CD4-positive, alpha-beta T cell (primary cell): ENCODE data around the gene EFHC2. TPM values are rescaled to one million over a fixed set of nuclear protein-coding genes. Genes with fewer than 3 reads are reported as not detected.

Experiments
- ATAC-seq: fragments of 200-7000 bp; cut with Tn5 transposase; one replicate; pipeline ENCODE4 v1.10.0; 2022; ENCODE audit warnings: mild to moderate bottlenecking; ENCODE audit not compliant: poor library complexity
- CTCF ChIA-PET: fragments of 350-600 bp; sonication (Branson Sonifier 250); formaldehyde crosslinking; loops from one replicate; lab custom pipeline; 2021; ENCODE audit warnings: antibody characterized with exemption, inconsistent platforms; lab: Charles Lee
- POLR2A ChIA-PET: fragments of 350-600 bp; sonication (Branson Sonifier 250); formaldehyde crosslinking; loops from one replicate; lab custom pipeline; 2021; ENCODE audit warnings: antibody characterized with exemption, inconsistent platforms; lab: Charles Lee
- DNase-seq, 14 experiments: peaks; one replicate each; pipeline ENCODE4 v3.0.0-alpha.2; 2013 to 2020; ENCODE audit warnings: mixed read lengths in 2 of 14
- H3K27ac ChIP-seq, 2 donors: one replicate each; pipeline versions ENCODE4 v1.5.1 to v1.7.0; 2013; ENCODE audit warnings: low read length in 2 of 2, low read depth in 1 of 2, mild to moderate bottlenecking in 1 of 2
- H3K27me3 ChIP-seq, 2 experiments: 1 replicate in 1 of 2; 2 replicates in 1 of 2; pipeline versions ENCODE4 v1.6.1 to v1.7.0; 2013; ENCODE audit warnings: low read length in 2 of 2, control low read depth in 1 of 2, mild to moderate bottlenecking in 1 of 2, moderate library complexity in 1 of 2; ENCODE audit not compliant: insufficient read depth in 2 of 2, control insufficient read depth in 1 of 2
- H3K36me3 ChIP-seq: one replicate; pipeline ENCODE4 v1.6.1; 2013; ENCODE audit warnings: low read length, control low read depth; ENCODE audit not compliant: insufficient read depth
- H3K4me1 ChIP-seq: one replicate; pipeline ENCODE4 v1.6.1; 2013; ENCODE audit warnings: low read length, control low read depth; ENCODE audit not compliant: insufficient read depth
- H3K4me3 ChIP-seq: one replicate; pipeline ENCODE4 v1.5.1; 2013; ENCODE audit warnings: mild to moderate bottlenecking, low read length, moderate library complexity
- H3K9me3 ChIP-seq, 2 experiments: 1 replicate in 1 of 2; 2 replicates in 1 of 2; pipeline versions ENCODE4 v1.6.1 to v1.7.0; 2013; ENCODE audit warnings: low read length in 2 of 2, mild to moderate bottlenecking in 2 of 2, control low read depth in 1 of 2, moderate library complexity in 1 of 2; ENCODE audit not compliant: control insufficient read depth in 1 of 2, insufficient read depth in 1 of 2
- H3K27ac Mint-ChIP-seq: one replicate; pipeline ENCODE4 v1.8.0; 2020; ENCODE audit warnings: mixed read lengths
- H3K27me3 Mint-ChIP-seq: one replicate; pipeline ENCODE4 v1.8.0; 2021; ENCODE audit warnings: mixed read lengths
- H3K36me3 Mint-ChIP-seq: one replicate; pipeline ENCODE4 v1.8.0; 2021; ENCODE audit warnings: low read depth, mixed read lengths
- H3K4me1 Mint-ChIP-seq: one replicate; pipeline ENCODE4 v1.8.0; 2021; ENCODE audit warnings: low read depth, mixed read lengths
- H3K4me3 Mint-ChIP-seq: one replicate; pipeline ENCODE4 v1.8.0; 2020; ENCODE audit warnings: mild to moderate bottlenecking, mixed read lengths
- H3K9me3 Mint-ChIP-seq: one replicate; pipeline ENCODE4 v1.8.0; 2020; ENCODE audit warnings: mixed read lengths
- CTCF ChIP-seq: fragments of 200-600 bp; IDR thresholded peaks from one replicate; pipeline ENCODE4 v1.8.0; 2022; ENCODE audit warnings: antibody characterized with exemption, mild to moderate bottlenecking
- intact Hi-C, 2 experiments: fragments of 100-400 bp; cut with DNase I in 1 of 2; cut with micrococcal nuclease in 1 of 2; formaldehyde crosslinking; loops; one replicate each; pipeline versions ENCODE4 v1.15.1 to v1.9.0; 2023 to 2025; cut with DNase I, micrococcal nuclease
- total RNA-seq, 174 experiments: library from RNA in 2 of 174; stranded (reverse) in 2 of 174; gene quantifications; one replicate each; pipeline ENCODE4 v1.2.3 and lab custom pipeline; 2021 to 2026

The EFHC2 gene
- total RNA-seq, 2 experiments from 2014 or later = 2.7 to 3.0 TPM

- no peaks in the 10 kb centered on the region for H3K27me3 ChIP-seq
- H3K9me3 ChIP-seq = no peaks in the 10 kb centered on the region
- Mint-ChIP-seq H3K4me3 (no peak overlapping the region), H3K9me3 (no peaks in the 10 kb centered on the region), H3K4me1 (peaks cover 28% of the 10 kb centered on the region), H3K27me3 (no peaks in the 10 kb centered on the region), H3K27ac (no peak overlapping the region), H3K36me3 (no peaks in the 10 kb centered on the region)
- no peaks in the 10 kb centered on the region for H3K36me3 ChIP-seq
- ATAC-seq = no peak
- H3K27ac ChIP-seq = no peak overlapping the region
- no peak for TF ChIP-seq CTCF
- POLR2A ChIA-PET = no interaction called here
- H3K4me3 ChIP-seq = no peak overlapping the region
- CTCF ChIA-PET = no interaction called here
- no peak for DNase-seq
- intact Hi-C loops = no loop called here
- H3K4me1 ChIP-seq = peaks cover 6% of the 10 kb centered on the region
Observed at GRCh38 chrX:44319550-44319949, 23.9 kb downstream of the EFHC2 start.

- DNase-seq = no peak
- Histone ChIP-seq H3K4me1 (peaks cover 7% of the 10 kb centered on the region), H3K36me3 (no peaks in the 10 kb centered on the region), H3K4me3 (no peak overlapping the region), H3K9me3 (no peaks in the 10 kb centered on the region), H3K27ac (no peak overlapping the region), H3K27me3 (no peaks in the 10 kb centered on the region)
- Mint-ChIP-seq H3K4me1 (peaks cover 30% of the 10 kb centered on the region), H3K36me3 (no peaks in the 10 kb centered on the region), H3K27me3 (no peaks in the 10 kb centered on the region), H3K27ac (no peak overlapping the region), H3K4me3 (no peak overlapping the region), H3K9me3 (no peaks in the 10 kb centered on the region)
- intact Hi-C loops = no loop called here
- ChIA-PET CTCF (no interaction called here), POLR2A (no interaction called here)
- ATAC-seq = no peak
- no peak for TF ChIP-seq CTCF
Observed at GRCh38 chrX:44317181-44317580, 26.3 kb downstream of the EFHC2 start.

- Histone ChIP-seq H3K27me3 (no peaks in the 10 kb centered on the region), H3K4me3 (no peak overlapping the region), H3K4me1 (peaks cover 7% of the 10 kb centered on the region), H3K9me3 (no peaks in the 10 kb centered on the region), H3K27ac (no peak overlapping the region), H3K36me3 (no peaks in the 10 kb centered on the region)
- TF ChIP-seq CTCF = no peak
- Mint-ChIP-seq H3K36me3 (no peaks in the 10 kb centered on the region), H3K4me3 (no peak overlapping the region), H3K27ac (peak overlapping the region; percentile 30), H3K27me3 (no peaks in the 10 kb centered on the region), H3K9me3 (no peaks in the 10 kb centered on the region), H3K4me1 (peaks cover 31% of the 10 kb centered on the region)
- ChIA-PET CTCF (no interaction called here), POLR2A (interaction anchor here (1.2 kb wide), 1 partner anchor 30 kb away, joined by 3 read pairs; no protein-coding TSS in a partner anchor)
- DNase-seq (no peak), ATAC-seq (no peak)
- intact Hi-C loops = no loop called here
Observed at GRCh38 chrX:44314808-44315207, 28.7 kb downstream of the EFHC2 start.
